GM23248 (cell line): ENCODE results near the gene PASD1. TPM values are rescaled to one million over a fixed set of nuclear protein-coding genes. Genes with fewer than 3 reads are reported as not detected.

ENCODE experiments used
- DNase-seq: peaks from one replicate; pipeline ENCODE4 v3.0.0-alpha.2; 2015
- H2AFZ ChIP-seq: fragments of 200-600 bp; sonication (generic); 2 replicates; pipeline ENCODE4 v1.6.1; 2016; ENCODE audit warnings: antibody characterized with exemption
- H3F3A ChIP-seq: fragments of 200-600 bp; sonication (generic); 2 replicates; pipeline ENCODE4 v1.6.1; 2016; ENCODE audit warnings: mild to moderate bottlenecking, antibody characterized with exemption, mixed run types; ENCODE audit not compliant: insufficient read depth
- H3K27ac ChIP-seq: fragments of 200-600 bp; sonication (generic); 2 replicates; pipeline ENCODE4 v1.5.1; 2016; ENCODE audit warnings: mild to moderate bottlenecking
- H3K27me3 ChIP-seq: fragments of 200-600 bp; sonication (generic); replicated peaks from 2 replicates; pipeline ENCODE4 v1.6.1; 2016; ENCODE audit warnings: mild to moderate bottlenecking; ENCODE audit not compliant: insufficient read depth
- H3K36me3 ChIP-seq: fragments of 200-600 bp; sonication (generic); 2 replicates; pipeline ENCODE4 v1.6.1; 2016; ENCODE audit warnings: low read depth, mild to moderate bottlenecking
- H3K4me1 ChIP-seq: fragments of 200-600 bp; sonication (generic); 2 replicates; pipeline ENCODE4 v1.6.1; 2016; ENCODE audit warnings: mild to moderate bottlenecking; ENCODE audit not compliant: insufficient read depth
- H3K4me2 ChIP-seq: fragments of 200-600 bp; sonication (generic); one replicate; pipeline ENCODE4 v1.6.1; 2016; ENCODE audit warnings: mild to moderate bottlenecking; ENCODE audit not compliant: unreplicated experiment
- H3K4me3 ChIP-seq: fragments of 200-600 bp; sonication (generic); 2 replicates; pipeline ENCODE4 v1.5.1; 2016; ENCODE audit warnings: mild to moderate bottlenecking
- H3K79me2 ChIP-seq: fragments of 200-600 bp; sonication (generic); 2 replicates; pipeline ENCODE4 v1.6.1; 2016; ENCODE audit warnings: mild to moderate bottlenecking; ENCODE audit not compliant: insufficient read depth
- H3K9ac ChIP-seq: fragments of 200-600 bp; sonication (generic); 2 replicates; pipeline ENCODE4 v1.6.1; 2016; ENCODE audit warnings: mild to moderate bottlenecking
- H3K9me2 ChIP-seq: fragments of 200-600 bp; sonication (generic); 2 replicates; pipeline ENCODE4 v1.6.1; 2016; ENCODE audit warnings: mixed run types, mild to moderate bottlenecking, moderate library complexity; ENCODE audit not compliant: insufficient read depth
- H3K9me3 ChIP-seq: fragments of 200-600 bp; sonication (generic); one replicate; pipeline ENCODE4 v1.6.1; 2017; ENCODE audit warnings: low read depth
- H4K20me1 ChIP-seq: fragments of 200-600 bp; sonication (generic); 2 replicates; pipeline ENCODE4 v1.6.0; 2016; ENCODE audit not compliant: insufficient read depth
- EZH2 ChIP-seq: fragments of 200-600 bp; sonication (generic); IDR thresholded peaks from 2 replicates; pipeline ENCODE4 v1.6.1; 2018; ENCODE audit warnings: antibody characterized with exemption, mild to moderate bottlenecking; ENCODE audit not compliant: insufficient read depth, poor library complexity, severe bottlenecking
- EZH2phosphoT487 ChIP-seq: fragments of 200-600 bp; sonication (generic); IDR thresholded peaks from 2 replicates; pipeline ENCODE4 v1.6.1; 2018; ENCODE audit warnings: antibody characterized with exemption, moderate library complexity, mild to moderate bottlenecking, low read depth; ENCODE audit not compliant: insufficient read depth
- WGBS, 2 experiments: methylation state at CpG; one replicate each; pipeline ENCODE4 v1.1.6; 2015 to 2017; ENCODE audit warnings: low lambda C conversion rate in 2 of 2, low coverage in 1 of 2; ENCODE audit errors: missing lambda C conversion rate in 2 of 2; 5-methylcytosine and 5-hydroxymethylcytosine counted together
- in situ Hi-C: fragments of 300-500 bp; cut with MboI; formaldehyde crosslinking; loops from 2 replicates; pipeline ENCODE4 v1.15.0; 2020
- polyA plus RNA-seq: library from polyadenylated mRNA; unstranded; fragments of >200 nt; fragmentation: Nextera tagmentation; extraction: Ambion mirVana; gene quantifications from 2 replicates; pipeline ENCODE4 v1.2.1, GENCODE V29; 2016
- total RNA-seq: library from RNA; depleted of rRNA; stranded (reverse); fragments of >200 nt; shearing (Covaris generic); gene quantifications from 2 replicates; pipeline ENCODE4 v1.2.3, GENCODE V29; 2014

Gene PASD1
- total and polyA plus RNA-seq, 2 experiments from 2014 or later = not detected

- Histone ChIP-seq H3K9me3 (no peaks in the 10 kb centered on the region), H3K4me1 (no peaks in the 10 kb centered on the region)
- in situ Hi-C loops = no loop called here
Observed at GRCh38 chrX:151633157-151633556, 69.7 kb downstream of the PASD1 start.

GRCh38 chrX:151634937-151635336, 71.5 kb downstream of the PASD1 start:
- H3K79me2 ChIP-seq = no peaks in the 10 kb centered on the region
- in situ Hi-C loops = no loop called here
- no peaks in the 10 kb centered on the region for H3K36me3 ChIP-seq
- no peaks in the 10 kb centered on the region for H4K20me1 ChIP-seq
- H3K4me1 ChIP-seq = no peaks in the 10 kb centered on the region
- H3K9ac ChIP-seq = no peak overlapping the region
- no peak overlapping the region for H3K4me3 ChIP-seq
- no peaks in the 10 kb centered on the region for H3K9me2 ChIP-seq
- H3K27me3 ChIP-seq = no peaks in the 10 kb centered on the region
- no peak for TF ChIP-seq EZH2phosphoT487
- no peak for TF ChIP-seq EZH2
- no peaks in the 10 kb centered on the region for H3K9me3 ChIP-seq
- H3K4me2 ChIP-seq = no peak overlapping the region
- WGBS, 2 experiments = 40% methylated on average over 1 of the region's 1 CpG
- no peak for DNase-seq
- H3F3A ChIP-seq = no peaks in the 10 kb centered on the region
- no peak overlapping the region for H3K27ac ChIP-seq
- H2AFZ ChIP-seq = no peak overlapping the region

More at GRCh38 chrX:151633157-151633556, 69.7 kb downstream of the PASD1 start:
- TF ChIP-seq EZH2 = no peak
- no peak for TF ChIP-seq EZH2phosphoT487
- no peaks in the 10 kb centered on the region for H3K27me3 ChIP-seq
- H3K4me2 ChIP-seq = no peak overlapping the region
- H3K79me2 ChIP-seq = no peaks in the 10 kb centered on the region
- no peaks in the 10 kb centered on the region for H3K36me3 ChIP-seq
- H2AFZ ChIP-seq = no peak overlapping the region
- H3K9me2 ChIP-seq = no peaks in the 10 kb centered on the region
- H3K4me3 ChIP-seq = no peak overlapping the region
- no peaks in the 10 kb centered on the region for H4K20me1 ChIP-seq
- H3F3A ChIP-seq = no peaks in the 10 kb centered on the region
- DNase-seq = no peak
- WGBS, 2 experiments = 21 to 23% methylated on average over 4 of the region's 4 CpGs
- no peak overlapping the region for H3K9ac ChIP-seq
- H3K27ac ChIP-seq = no peak overlapping the region

DNA sequence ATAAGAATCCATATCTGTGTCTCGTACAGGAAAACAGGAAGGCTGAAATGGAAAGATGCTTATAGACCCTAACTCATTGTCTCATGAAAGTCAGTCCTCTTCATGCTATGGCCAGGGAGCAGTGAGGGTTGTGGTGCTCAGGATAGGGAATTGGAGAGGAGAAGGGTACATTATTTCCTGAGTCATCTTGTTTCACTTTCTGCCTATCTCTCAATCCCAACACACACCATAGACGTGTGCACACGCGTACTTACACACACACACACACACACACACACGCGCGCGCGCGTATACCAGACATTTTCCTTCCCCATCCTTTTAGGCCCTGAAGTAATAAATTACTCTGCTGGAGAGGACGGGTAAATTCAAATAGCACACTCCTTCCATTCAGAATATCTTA, 78.1 kb downstream of the PASD1 start:
- no peak for TF ChIP-seq EZH2phosphoT487
- TF ChIP-seq EZH2 = no peak
- Histone ChIP-seq H3K4me1 (no peaks in the 10 kb centered on the region), H3K79me2 (no peaks in the 10 kb centered on the region), H3K4me3 (no peak overlapping the region), H3F3A (no peaks in the 10 kb centered on the region), H4K20me1 (no peaks in the 10 kb centered on the region), H3K9me3 (no peaks in the 10 kb centered on the region), H3K36me3 (no peaks in the 10 kb centered on the region), H3K9ac (no peak overlapping the region), H3K27ac (no peak overlapping the region), H3K9me2 (no peaks in the 10 kb centered on the region), H3K4me2 (no peak overlapping the region), H3K27me3 (no peaks in the 10 kb centered on the region), H2AFZ (no peak overlapping the region)
- DNase-seq = no peak
- WGBS, 2 experiments = 6 to 78% methylated on average over 2 to 11 of the region's 11 CpGs
- in situ Hi-C loops = no loop called here

GRCh38 chrX:151675121-151675746, 111.8 kb downstream of the PASD1 start:
- Histone ChIP-seq H3K4me3 (no peak overlapping the region), H3K4me1 (no peaks in the 10 kb centered on the region), H3K27me3 (no peaks in the 10 kb centered on the region), H4K20me1 (no peaks in the 10 kb centered on the region), H2AFZ (no peak overlapping the region), H3K79me2 (no peaks in the 10 kb centered on the region), H3K36me3 (no peaks in the 10 kb centered on the region), H3K9ac (no peak overlapping the region), H3K27ac (no peak overlapping the region), H3K4me2 (no peak overlapping the region), H3K9me2 (no peaks in the 10 kb centered on the region), H3K9me3 (no peaks in the 10 kb centered on the region), H3F3A (no peaks in the 10 kb centered on the region)
- 23 to 36% methylated on average over 5 to 6 of the region's 6 CpGs for WGBS, 2 experiments
- no peak for DNase-seq
- in situ Hi-C loops = no loop called here
- TF ChIP-seq EZH2 = no peak
- TF ChIP-seq EZH2phosphoT487 = no peak

DNA sequence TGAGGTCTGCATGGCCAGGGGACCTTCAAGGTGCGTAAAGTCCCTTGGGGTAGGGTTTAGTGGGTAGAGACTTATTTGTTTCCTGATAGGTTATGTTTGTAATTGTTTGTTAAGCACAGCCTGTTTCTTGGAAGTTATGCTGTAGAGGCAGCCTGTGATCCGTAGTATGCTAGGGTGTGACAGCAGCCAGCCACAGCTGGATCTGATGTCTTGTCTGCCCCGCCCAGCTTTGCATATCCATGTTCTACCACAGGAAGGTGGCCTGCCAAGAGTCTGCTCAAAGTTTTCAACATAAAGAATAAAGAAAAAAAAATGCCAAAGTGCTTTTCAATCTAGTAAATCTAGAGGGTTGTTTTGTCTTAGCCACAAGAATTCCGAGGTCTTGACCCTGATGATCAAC, 112.7 kb downstream of the PASD1 start:
- Histone ChIP-seq H3K36me3 (no peaks in the 10 kb centered on the region), H3K9me3 (no peaks in the 10 kb centered on the region), H3F3A (no peaks in the 10 kb centered on the region), H3K9me2 (no peaks in the 10 kb centered on the region), H3K9ac (no peak overlapping the region), H3K27ac (no peak overlapping the region), H3K4me3 (no peak overlapping the region), H4K20me1 (no peaks in the 10 kb centered on the region), H3K4me2 (no peak overlapping the region), H3K27me3 (no peaks in the 10 kb centered on the region), H2AFZ (no peak overlapping the region), H3K4me1 (no peaks in the 10 kb centered on the region), H3K79me2 (no peaks in the 10 kb centered on the region)
- no peak for TF ChIP-seq EZH2phosphoT487
- in situ Hi-C loops = no loop called here
- 17 to 22% methylated on average over 3 to 4 of the region's 4 CpGs for WGBS, 2 experiments
- DNase-seq = no peak
